Measurements from ENCODE around the gene AVPI1. TPM values are rescaled to one million over a fixed set of nuclear protein-coding genes. Genes with fewer than 3 reads are reported as not detected.

Gene AVPI1
- total RNA-seq (2022; extraction: Qiagen RNA extraction) = 67.2 to 122 TPM (median 92.9 TPM) in 5 replicates

GRCh38 chr10:97686962-97687784 is at the start of gene AVPI1:
TSS of gene AVPI1 (minus strand) at chr10:97687241. CDS start at chr10:97679905, 7,336 bp downstream.

GRCh38 chr10:97713339-97713825 is 26.3 kb upstream of the AVPI1 start, which contains the start of gene MARVELD1:
TSS of gene MARVELD1 (plus strand) at chr10:97713730. CDS start at chr10:97713877, 147 bp downstream.

DNA sequence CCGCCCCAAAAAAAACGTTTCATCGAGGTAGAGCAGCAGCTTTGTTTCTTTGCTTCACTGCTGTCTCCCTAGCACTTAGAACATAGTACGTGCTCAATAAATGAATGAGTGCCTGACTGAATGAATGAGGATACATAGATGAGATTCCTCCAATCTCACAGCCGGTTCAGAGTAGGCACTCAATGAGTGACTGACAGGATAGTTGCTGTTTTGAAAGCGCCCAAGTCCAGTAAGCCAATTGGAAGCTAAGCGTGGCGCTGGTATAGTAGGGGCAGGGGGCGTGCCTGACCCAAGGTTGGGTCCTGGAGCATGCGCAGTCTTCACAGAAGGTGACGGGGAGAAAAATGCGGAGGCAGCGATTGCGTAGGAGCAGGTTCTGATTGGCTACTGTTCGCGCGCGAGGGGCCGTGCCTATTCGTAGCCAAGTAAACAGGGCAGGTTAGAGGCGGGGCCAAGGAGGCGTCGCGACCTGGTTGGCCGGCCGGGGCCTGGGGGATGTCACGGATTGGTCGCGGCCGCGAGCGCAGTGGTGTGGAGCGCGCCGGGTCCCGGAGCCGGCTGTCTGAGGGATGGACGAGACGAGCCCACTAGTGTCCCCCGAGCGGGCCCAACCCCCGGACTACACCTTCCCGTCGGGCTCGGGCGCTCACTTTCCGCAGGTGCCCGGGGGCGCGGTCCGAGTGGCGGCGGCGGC is 46.7 kb downstream of the AVPI1 start, which contains the start of gene PI4K2A:
TSS of gene PI4K2A (plus strand) at position 498 of the 694 bp plus-strand sequence. CDS start at position 570, 72 bp downstream.

DNA sequence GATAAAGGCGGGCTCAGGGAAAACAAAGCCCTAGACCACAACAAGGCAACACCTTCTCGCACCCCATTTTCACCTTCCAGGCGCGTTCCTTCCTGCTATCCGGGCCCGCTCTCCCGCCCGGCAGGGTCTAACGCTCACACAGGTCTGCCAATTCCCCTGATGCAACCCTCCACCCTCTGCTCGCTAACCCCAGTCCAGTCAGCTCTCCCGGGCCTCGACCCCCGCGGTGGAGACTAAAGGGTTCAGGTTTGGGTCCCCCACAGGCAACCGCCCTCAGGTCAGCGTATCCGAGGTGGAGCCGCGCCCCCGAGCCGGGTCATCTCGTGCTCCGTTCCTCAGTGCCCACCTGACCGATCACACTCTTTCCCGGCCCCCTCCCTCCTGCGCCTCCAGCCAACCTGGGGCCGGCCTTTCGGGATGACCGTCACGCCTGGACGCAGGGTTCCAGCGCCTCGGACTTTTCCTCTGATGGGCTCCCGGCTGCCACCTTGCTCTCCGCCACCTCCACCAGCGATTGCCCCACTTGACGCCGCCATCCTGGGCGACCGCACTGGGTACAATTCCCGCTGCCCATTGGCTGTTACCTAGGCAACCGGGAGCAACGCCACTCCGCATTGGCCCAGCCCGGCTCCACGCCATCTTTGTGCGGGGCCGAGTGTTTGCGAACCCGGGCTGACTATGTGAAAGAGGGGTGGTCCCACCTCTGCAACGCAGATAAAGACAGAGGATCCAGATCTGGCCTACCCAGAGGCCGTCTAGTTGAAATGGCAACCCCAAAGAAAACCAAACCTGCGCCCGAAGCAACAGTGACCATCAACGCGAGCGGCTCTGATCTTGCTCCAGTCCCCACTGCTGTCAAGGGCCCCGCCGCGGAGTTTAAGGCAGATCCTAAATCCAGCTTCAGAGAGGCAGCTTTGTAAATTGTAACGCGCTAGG is 53.8 kb downstream of the AVPI1 start, which contains the start of gene MORN4:
TSS of gene MORN4 (minus strand) at position 552 of the 936 bp plus-strand sequence. CDS start 13,847 bp downstream, outside the sequence.

Other genes starting within 250 kb of the AVPI1 start
- gene EXOSC1, start 241.2 kb downstream of the AVPI1 start, total RNA-seq (2022; extraction: Qiagen RNA extraction) = 52.6 to 61.6 TPM (median 56.4 TPM) in 5 replicates
- 44.2 to 53.8 TPM (median 53.5 TPM) in 5 replicates for gene ZDHHC16, start 241.1 kb downstream of the AVPI1 start, total RNA-seq (2022; extraction: Qiagen RNA extraction)
- gene MMS19, start 188.8 kb downstream of the AVPI1 start, total RNA-seq (2022; extraction: Qiagen RNA extraction) = 42.0 to 51.0 TPM (median 48.0 TPM) in 5 replicates
- 14.9 to 21.2 TPM (median 19.4 TPM) in 5 replicates for gene UBTD1, start 188.3 kb downstream of the AVPI1 start, total RNA-seq (2022; extraction: Qiagen RNA extraction)
- 3.6 to 6.0 TPM (median 4.7 TPM) in 5 replicates for gene ANKRD2, start 114.5 kb downstream of the AVPI1 start, total RNA-seq (2022; extraction: Qiagen RNA extraction)
- 0.76 to 1.8 TPM (median 1.1 TPM) in 5 replicates for gene HOGA1, start 102.9 kb downstream of the AVPI1 start, total RNA-seq (2022; extraction: Qiagen RNA extraction)
- 0.10 TPM in 1 of 5 replicates, not detected in the others for gene C10orf62, start 97.5 kb downstream of the AVPI1 start, total RNA-seq (2022; extraction: Qiagen RNA extraction)
- gene MORN4, start 53.7 kb downstream of the AVPI1 start, total RNA-seq (2022; extraction: Qiagen RNA extraction) = 6.7 to 8.7 TPM (median 7.6 TPM) in 5 replicates
- gene PI4K2A, start 46.6 kb downstream of the AVPI1 start, total RNA-seq (2022; extraction: Qiagen RNA extraction) = 25.3 to 30.3 TPM (median 28.6 TPM) in 5 replicates
- gene MARVELD1, start 26.5 kb upstream of the AVPI1 start, total RNA-seq (2022; extraction: Qiagen RNA extraction) = 38.2 to 49.0 TPM (median 42.4 TPM) in 5 replicates
- 17.5 to 27.1 TPM (median 24.9 TPM) in 5 replicates for gene ZFYVE27, start 49.9 kb upstream of the AVPI1 start, total RNA-seq (2022; extraction: Qiagen RNA extraction)
- 1.2 to 2.8 TPM (median 2.4 TPM) in 5 replicates for gene SFRP5, start 84.8 kb upstream of the AVPI1 start, total RNA-seq (2022; extraction: Qiagen RNA extraction)
- 3.5 to 5.4 TPM (median 4.6 TPM) in 5 replicates for gene GOLGA7B, start 162.6 kb upstream of the AVPI1 start, total RNA-seq (2022; extraction: Qiagen RNA extraction)